Measurements from ENCODE around the gene GNA14. TPM values are rescaled to one million over a fixed set of nuclear protein-coding genes. Genes with fewer than 3 reads are reported as not detected.
"Not testable (repeated sequence)": the region's sequence is repeated elsewhere in the genome, so short reads cannot be mapped to it uniquely, and the experiment has no call there.

GNA14 gene
- polyA plus RNA-seq, 1 donor from 2014 or later, result 0.40 TPM

DNA sequence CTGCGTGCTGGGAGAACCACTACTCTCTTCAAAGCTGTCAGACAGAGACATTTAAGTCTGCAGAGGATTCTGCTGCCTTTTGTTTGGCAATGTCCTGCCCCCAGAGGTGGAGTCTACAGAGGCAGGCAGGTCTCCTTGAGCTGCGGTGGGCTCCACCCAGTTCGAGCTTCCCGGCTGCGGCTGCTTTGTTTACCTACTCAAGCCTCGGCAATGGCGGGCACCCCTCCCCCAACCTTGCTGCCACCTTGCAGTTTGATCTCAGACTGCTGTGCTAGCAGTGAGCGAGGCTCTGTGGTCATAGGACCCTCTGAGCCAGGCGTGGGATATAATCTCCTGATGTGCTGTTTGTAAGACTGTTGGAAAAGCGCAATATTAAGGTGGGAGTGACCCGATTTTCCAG lies 39.6 kb upstream of the GNA14 start:
- not testable (repeated sequence) for H2AFZ ChIP-seq (ENCODE audit: low read depth, low read length)

DNA sequence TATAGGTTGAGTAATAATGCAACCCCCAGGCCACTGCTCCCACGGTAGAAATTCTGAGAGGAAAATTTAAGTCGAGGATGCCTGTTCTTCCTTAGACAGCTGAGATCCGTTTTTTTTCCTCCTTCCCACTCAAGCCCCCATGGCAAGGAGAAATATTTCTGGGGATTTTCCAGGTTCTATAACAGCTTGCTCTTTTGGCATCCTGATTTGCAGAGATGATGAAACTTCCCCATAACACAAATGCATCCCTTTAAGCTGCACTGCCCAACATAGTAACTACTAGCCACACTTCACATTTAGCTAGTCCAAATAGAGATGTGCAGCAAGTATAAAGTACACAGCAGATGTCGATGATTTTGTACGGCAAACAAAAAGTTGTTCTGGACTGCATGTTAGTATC lies 32.5 kb upstream of the GNA14 start:
- Histone ChIP-seq H3K4me3 (ENCODE audit: low read length) (no peak overlapping the region), H4K20me1 (ENCODE audit: insufficient read depth) (no peaks in the 10 kb centered on the region), H3K36me3 (ENCODE audit: insufficient read depth, low read length) (no peaks in the 10 kb centered on the region), H3K27me3 (ENCODE audit: insufficient read depth, low read depth, low read length) (no peaks in the 10 kb centered on the region), H2AFZ (ENCODE audit: low read depth, low read length) (no peak overlapping the region), H3K9me3 (ENCODE audit: low read length) (no peaks in the 10 kb centered on the region), H3F3A (ENCODE audit: insufficient read depth, low read length, poor library complexity, severe bottlenecking) (no peaks in the 10 kb centered on the region), H3K27ac (ENCODE audit: low read length) (no peak overlapping the region), H3K4me2 (ENCODE audit: low read length) (no peak overlapping the region), H3K79me2 (replicated peaks; ENCODE audit: insufficient read depth, low read length) (no peaks in the 10 kb centered on the region), H3K9me2 (ENCODE audit: insufficient read depth, low read length) (no peaks in the 10 kb centered on the region), H3K9ac (ENCODE audit: low read length) (no peak overlapping the region)
- TF ChIP-seq RAD21 (conservative IDR thresholded peaks at IDR 0.05), result no peak
- TF ChIP-seq, protein P1, sequence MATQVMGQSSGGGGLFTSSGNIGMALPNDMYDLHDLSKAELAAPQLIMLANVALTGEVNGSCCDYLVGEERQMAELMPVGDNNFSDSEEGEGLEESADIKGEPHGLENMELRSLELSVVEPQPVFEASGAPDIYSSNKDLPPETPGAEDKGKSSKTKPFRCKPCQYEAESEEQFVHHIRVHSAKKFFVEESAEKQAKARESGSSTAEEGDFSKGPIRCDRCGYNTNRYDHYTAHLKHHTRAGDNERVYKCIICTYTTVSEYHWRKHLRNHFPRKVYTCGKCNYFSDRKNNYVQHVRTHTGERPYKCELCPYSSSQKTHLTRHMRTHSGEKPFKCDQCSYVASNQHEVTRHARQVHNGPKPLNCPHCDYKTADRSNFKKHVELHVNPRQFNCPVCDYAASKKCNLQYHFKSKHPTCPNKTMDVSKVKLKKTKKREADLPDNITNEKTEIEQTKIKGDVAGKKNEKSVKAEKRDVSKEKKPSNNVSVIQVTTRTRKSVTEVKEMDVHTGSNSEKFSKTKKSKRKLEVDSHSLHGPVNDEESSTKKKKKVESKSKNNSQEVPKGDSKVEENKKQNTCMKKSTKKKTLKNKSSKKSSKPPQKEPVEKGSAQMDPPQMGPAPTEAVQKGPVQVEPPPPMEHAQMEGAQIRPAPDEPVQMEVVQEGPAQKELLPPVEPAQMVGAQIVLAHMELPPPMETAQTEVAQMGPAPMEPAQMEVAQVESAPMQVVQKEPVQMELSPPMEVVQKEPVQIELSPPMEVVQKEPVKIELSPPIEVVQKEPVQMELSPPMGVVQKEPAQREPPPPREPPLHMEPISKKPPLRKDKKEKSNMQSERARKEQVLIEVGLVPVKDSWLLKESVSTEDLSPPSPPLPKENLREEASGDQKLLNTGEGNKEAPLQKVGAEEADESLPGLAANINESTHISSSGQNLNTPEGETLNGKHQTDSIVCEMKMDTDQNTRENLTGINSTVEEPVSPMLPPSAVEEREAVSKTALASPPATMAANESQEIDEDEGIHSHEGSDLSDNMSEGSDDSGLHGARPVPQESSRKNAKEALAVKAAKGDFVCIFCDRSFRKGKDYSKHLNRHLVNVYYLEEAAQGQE (IDR thresholded peaks at IDR 0.05; ENCODE audit: borderline replicate concordance), result no peak
- no peak for TF ChIP-seq MXI1 (conservative IDR thresholded peaks at IDR 0.05; ENCODE audit: poor library complexity, severe bottlenecking)
- no peak for TF ChIP-seq TAF1 (IDR thresholded peaks at IDR 0.05; ENCODE audit: low read depth)
- TF ChIP-seq POLR2AphosphoS5 (IDR thresholded peaks at IDR 0.05), result no peak
- TF ChIP-seq EP300 (conservative IDR thresholded peaks at IDR 0.05; ENCODE audit: poor library complexity, severe bottlenecking), result no peak
- TF ChIP-seq EZH2 (IDR thresholded peaks at IDR 0.05; ENCODE audit: borderline replicate concordance, insufficient read depth, low read length, poor library complexity, severe bottlenecking), result no peak
- TF ChIP-seq, protein P2, sequence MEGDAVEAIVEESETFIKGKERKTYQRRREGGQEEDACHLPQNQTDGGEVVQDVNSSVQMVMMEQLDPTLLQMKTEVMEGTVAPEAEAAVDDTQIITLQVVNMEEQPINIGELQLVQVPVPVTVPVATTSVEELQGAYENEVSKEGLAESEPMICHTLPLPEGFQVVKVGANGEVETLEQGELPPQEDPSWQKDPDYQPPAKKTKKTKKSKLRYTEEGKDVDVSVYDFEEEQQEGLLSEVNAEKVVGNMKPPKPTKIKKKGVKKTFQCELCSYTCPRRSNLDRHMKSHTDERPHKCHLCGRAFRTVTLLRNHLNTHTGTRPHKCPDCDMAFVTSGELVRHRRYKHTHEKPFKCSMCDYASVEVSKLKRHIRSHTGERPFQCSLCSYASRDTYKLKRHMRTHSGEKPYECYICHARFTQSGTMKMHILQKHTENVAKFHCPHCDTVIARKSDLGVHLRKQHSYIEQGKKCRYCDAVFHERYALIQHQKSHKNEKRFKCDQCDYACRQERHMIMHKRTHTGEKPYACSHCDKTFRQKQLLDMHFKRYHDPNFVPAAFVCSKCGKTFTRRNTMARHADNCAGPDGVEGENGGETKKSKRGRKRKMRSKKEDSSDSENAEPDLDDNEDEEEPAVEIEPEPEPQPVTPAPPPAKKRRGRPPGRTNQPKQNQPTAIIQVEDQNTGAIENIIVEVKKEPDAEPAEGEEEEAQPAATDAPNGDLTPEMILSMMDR (IDR thresholded peaks at IDR 0.05; ENCODE audit: poor library complexity, severe bottlenecking), result no peak
- TF ChIP-seq SMC3 (conservative IDR thresholded peaks at IDR 0.05; ENCODE audit: poor library complexity), result no peak

More for the DNA sequence above, 39.6 kb upstream of the GNA14 start:
- H3K4me3 ChIP-seq (ENCODE audit: low read length); H3K36me3 ChIP-seq (ENCODE audit: insufficient read depth, low read length); H3K27ac ChIP-seq (ENCODE audit: low read length); H3K4me2 ChIP-seq (ENCODE audit: low read length); H3K79me2 ChIP-seq (replicated peaks; ENCODE audit: insufficient read depth, low read length); H3K9me3 ChIP-seq (ENCODE audit: low read length); H4K20me1 ChIP-seq (ENCODE audit: insufficient read depth); H3K9me2 ChIP-seq (ENCODE audit: insufficient read depth, low read length); H3F3A ChIP-seq (ENCODE audit: insufficient read depth, low read length, poor library complexity, severe bottlenecking); H3K9ac ChIP-seq (ENCODE audit: low read length); H3K27me3 ChIP-seq (ENCODE audit: insufficient read depth, low read depth, low read length): not testable (repeated sequence)
